ENCODE results near the gene FOCAD.

FOCAD gene

GRCh38 chr9:20838218-20838617 lies 154.2 kb downstream of the FOCAD start:
- peaks cover 11% of the 10 kb centered on the region for H3K36me3 ChIP-seq (ENCODE audit: insufficient read depth, low read length)

GRCh38 chr9:20844916-20845315 lies 160.9 kb downstream of the FOCAD start:
- Histone ChIP-seq H3K9me3 (ENCODE audit: insufficient read depth, low read depth, low read length) (no peaks in the 10 kb centered on the region; the same call in none of the 2 replicates), H3K27me3 (ENCODE audit: insufficient read depth, low read length, poor library complexity, severe bottlenecking) (no peaks in the 10 kb centered on the region), H2AFZ (ENCODE audit: low read length) (no peak overlapping the region), H3K4me3 (ENCODE audit: low read length, poor library complexity, severe bottlenecking) (no peak overlapping the region), H3F3A (ENCODE audit: low read depth) (no peaks in the 10 kb centered on the region), H4K20me1 (ENCODE audit: insufficient read depth, low read length, poor library complexity, severe bottlenecking) (no peaks in the 10 kb centered on the region), H3K4me1 (ENCODE audit: insufficient read depth, low read length, poor library complexity, severe bottlenecking) (peaks cover 3% of the 10 kb centered on the region), H3K4me2 (ENCODE audit: low read depth, low read length, poor library complexity, severe bottlenecking) (no peak overlapping the region), H3K9me2 (replicated peaks; ENCODE audit: low read depth, low read length) (no peaks in the 10 kb centered on the region), H3K36me3 (ENCODE audit: insufficient read depth, low read length) (no peaks in the 10 kb centered on the region), H3K9ac (ENCODE audit: low read depth, low read length, poor library complexity, severe bottlenecking) (no peak overlapping the region), H3K79me2 (ENCODE audit: insufficient read depth, low read length) (no peaks in the 10 kb centered on the region)
- TF ChIP-seq EZH2phosphoT487 (IDR thresholded peaks at IDR 0.05; ENCODE audit: borderline replicate concordance) (no peak), CTCF (conservative IDR thresholded peaks at IDR 0.05; ENCODE audit: low read length) (no peak)

More at GRCh38 chr9:20838218-20838617, 154.2 kb downstream of the FOCAD start:
- no peak overlapping the region for H2AFZ ChIP-seq (ENCODE audit: low read length)
- no peaks in the 10 kb centered on the region for H3K9me2 ChIP-seq (replicated peaks; ENCODE audit: low read depth, low read length)
- no peaks in the 10 kb centered on the region for H3K27me3 ChIP-seq (ENCODE audit: insufficient read depth, low read length, poor library complexity, severe bottlenecking)
- H3K4me2 ChIP-seq (ENCODE audit: low read depth, low read length, poor library complexity, severe bottlenecking), result no peak overlapping the region
- H3K4me1 ChIP-seq (ENCODE audit: insufficient read depth, low read length, poor library complexity, severe bottlenecking), result no peaks in the 10 kb centered on the region
- H3K79me2 ChIP-seq (ENCODE audit: insufficient read depth, low read length), result no peaks in the 10 kb centered on the region
- H3K9me3 ChIP-seq (ENCODE audit: insufficient read depth, low read depth, low read length), result no peaks in the 10 kb centered on the region; the same call in none of the 2 replicates
- H3F3A ChIP-seq (ENCODE audit: low read depth), result no peaks in the 10 kb centered on the region
- TF ChIP-seq EZH2phosphoT487 (IDR thresholded peaks at IDR 0.05; ENCODE audit: borderline replicate concordance) (no peak), CTCF (conservative IDR thresholded peaks at IDR 0.05; ENCODE audit: low read length) (no peak)
- no peak overlapping the region for H3K4me3 ChIP-seq (ENCODE audit: low read length, poor library complexity, severe bottlenecking)
- no peaks in the 10 kb centered on the region for H4K20me1 ChIP-seq (ENCODE audit: insufficient read depth, low read length, poor library complexity, severe bottlenecking)
- H3K9ac ChIP-seq (ENCODE audit: low read depth, low read length, poor library complexity, severe bottlenecking), result no peak overlapping the region

GRCh38 chr9:20848490-20848889 lies 164.4 kb downstream of the FOCAD start:
- Histone ChIP-seq H3K9me2 (replicated peaks; ENCODE audit: low read depth, low read length) (no peaks in the 10 kb centered on the region), H4K20me1 (ENCODE audit: insufficient read depth, low read length, poor library complexity, severe bottlenecking) (no peaks in the 10 kb centered on the region), H2AFZ (ENCODE audit: low read length) (no peak overlapping the region), H3K27me3 (ENCODE audit: insufficient read depth, low read length, poor library complexity, severe bottlenecking) (no peaks in the 10 kb centered on the region), H3K9ac (ENCODE audit: low read depth, low read length, poor library complexity, severe bottlenecking) (no peak overlapping the region), H3K36me3 (ENCODE audit: insufficient read depth, low read length) (no peaks in the 10 kb centered on the region), H3K4me1 (ENCODE audit: insufficient read depth, low read length, poor library complexity, severe bottlenecking) (peaks cover 3% of the 10 kb centered on the region), H3K4me2 (ENCODE audit: low read depth, low read length, poor library complexity, severe bottlenecking) (no peak overlapping the region), H3K9me3 (ENCODE audit: insufficient read depth, low read depth, low read length) (no peaks in the 10 kb centered on the region), H3F3A (ENCODE audit: low read depth) (no peaks in the 10 kb centered on the region), H3K4me3 (ENCODE audit: low read length, poor library complexity, severe bottlenecking) (no peak overlapping the region), H3K79me2 (ENCODE audit: insufficient read depth, low read length) (no peaks in the 10 kb centered on the region)
- TF ChIP-seq EZH2phosphoT487 (IDR thresholded peaks at IDR 0.05; ENCODE audit: borderline replicate concordance) (no peak), CTCF (conservative IDR thresholded peaks at IDR 0.05; ENCODE audit: low read length) (no peak)
